ENCODE data around the gene TWF2. TPM values are rescaled to one million over a fixed set of nuclear protein-coding genes. Genes with fewer than 3 reads are reported as not detected.

The TWF2 gene
- total and polyA plus RNA-seq, 9 donors: 22.0 to 36.6 (median 29.2) TPM

DNA sequence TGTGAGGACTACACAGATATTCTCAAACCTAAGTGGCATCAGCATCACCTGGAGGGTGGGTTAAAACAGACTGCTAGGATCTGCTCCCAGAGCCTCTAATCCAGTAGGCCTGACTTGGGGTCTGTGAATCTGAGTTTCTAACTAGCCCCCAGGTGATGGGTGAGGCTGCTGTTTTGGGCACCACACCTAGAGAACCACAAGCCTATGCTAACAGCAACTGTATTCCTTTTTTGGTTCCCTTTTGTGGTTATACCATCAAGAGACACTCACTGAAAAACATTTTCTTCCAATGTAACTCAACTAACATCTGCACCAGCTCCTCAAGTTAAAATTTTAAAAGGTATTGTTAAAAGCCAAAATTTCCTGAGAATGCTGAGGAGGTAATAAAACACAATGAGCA lies 23.5 kb upstream of the TWF2 start:
- Histone ChIP-seq H3K36me3 (ENCODE audit: control insufficient read depth, insufficient read depth, low read length) (peaks cover 78% of the 10 kb centered on the region), H3K4me3 (ENCODE audit: low read length) (no peak overlapping the region), H3K27me3 (ENCODE audit: control insufficient read depth, insufficient read depth, low read length) (no peaks in the 10 kb centered on the region), H3K27ac (ENCODE audit: low read length) (no peak overlapping the region), H3K4me1 (ENCODE audit: control insufficient read depth, insufficient read depth, low read length) (no peaks in the 10 kb centered on the region), H3K9me3 (replicated peaks; ENCODE audit: control insufficient read depth, low read depth, low read length) (no peaks in the 10 kb centered on the region)
- DNase-seq: no peak

DNA sequence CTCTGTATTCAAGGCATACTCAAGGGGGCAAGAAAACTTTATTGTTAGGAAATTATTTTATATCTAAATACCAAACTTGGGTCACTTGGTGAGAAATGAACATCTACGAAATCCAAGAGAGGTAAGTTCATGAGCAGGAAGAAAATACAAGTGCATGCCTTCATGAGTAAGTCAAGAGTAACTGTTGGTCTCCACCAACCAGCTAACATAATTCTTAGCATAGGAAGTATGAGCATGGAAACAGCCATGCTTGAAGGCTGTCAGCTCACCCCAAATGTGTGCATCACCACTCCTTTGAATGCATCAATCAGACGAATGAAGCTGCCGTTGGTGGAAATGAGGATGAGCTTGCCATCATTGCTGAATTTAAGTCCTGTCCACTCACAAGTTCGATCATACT lies 20.5 kb upstream of the TWF2 start:
- Histone ChIP-seq H3K36me3 (ENCODE audit: control insufficient read depth, insufficient read depth, low read length) (peaks cover 86% of the 10 kb centered on the region), H3K27me3 (ENCODE audit: control insufficient read depth, insufficient read depth, low read length) (no peaks in the 10 kb centered on the region), H3K9me3 (replicated peaks; ENCODE audit: control insufficient read depth, low read depth, low read length) (no peaks in the 10 kb centered on the region), H3K27ac (ENCODE audit: low read length) (no peak overlapping the region), H3K4me3 (ENCODE audit: low read length) (no peak overlapping the region), H3K4me1 (ENCODE audit: control insufficient read depth, insufficient read depth, low read length) (no peaks in the 10 kb centered on the region)
- WGBS (ENCODE audit: insufficient coverage): 100% methylated on average over 1 of the region's 4 CpGs
- no peak for DNase-seq

- no peak for DNase-seq
- Histone ChIP-seq H3K4me3 (ENCODE audit: low read length) (no peak overlapping the region), H3K27me3 (ENCODE audit: control insufficient read depth, insufficient read depth, low read length) (no peaks in the 10 kb centered on the region), H3K4me1 (ENCODE audit: control insufficient read depth, insufficient read depth, low read length) (no peaks in the 10 kb centered on the region), H3K9me3 (replicated peaks; ENCODE audit: control insufficient read depth, low read depth, low read length) (no peaks in the 10 kb centered on the region), H3K27ac (ENCODE audit: low read length) (no peak overlapping the region), H3K36me3 (ENCODE audit: control insufficient read depth, insufficient read depth, low read length) (peaks cover 86% of the 10 kb centered on the region)
- WGBS (ENCODE audit: insufficient coverage): no CpG with 5 or more reads among the region's 1 CpG
Measured at GRCh38 chr3:52259035-52259434, 20.1 kb upstream of the TWF2 start.

DNA sequence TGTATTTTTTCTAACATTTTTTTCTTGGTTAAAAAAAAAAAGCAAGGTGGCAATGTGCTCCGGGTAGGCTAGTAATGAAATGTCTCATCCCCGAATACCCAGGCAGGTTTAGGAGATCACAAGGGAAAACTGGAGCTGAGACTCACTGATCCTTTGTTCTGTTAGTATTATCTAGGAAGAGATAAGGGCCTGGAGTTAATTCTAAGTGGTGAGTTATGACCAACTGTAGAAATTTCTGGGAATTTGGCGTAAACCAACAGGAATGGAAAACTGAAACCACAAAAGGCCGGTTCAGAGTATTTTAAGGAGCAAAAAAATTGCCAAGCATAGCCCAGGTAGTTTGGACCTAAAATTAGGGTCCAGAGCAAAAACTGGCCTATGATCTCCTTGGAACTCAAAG lies 19.0 kb upstream of the TWF2 start:
- Histone ChIP-seq H3K9me3 (replicated peaks; ENCODE audit: control insufficient read depth, low read depth, low read length) (no peaks in the 10 kb centered on the region), H3K27ac (ENCODE audit: low read length) (no peak overlapping the region), H3K27me3 (ENCODE audit: control insufficient read depth, insufficient read depth, low read length) (no peaks in the 10 kb centered on the region), H3K4me1 (ENCODE audit: control insufficient read depth, insufficient read depth, low read length) (no peaks in the 10 kb centered on the region), H3K4me3 (ENCODE audit: low read length) (no peak overlapping the region), H3K36me3 (ENCODE audit: control insufficient read depth, insufficient read depth, low read length) (peaks cover 86% of the 10 kb centered on the region)
- 90% methylated on average over 4 of the region's 4 CpGs for WGBS (ENCODE audit: insufficient coverage)
- DNase-seq: no peak

- Histone ChIP-seq H3K4me3 (ENCODE audit: low read length) (no peak overlapping the region), H3K9me3 (replicated peaks; ENCODE audit: control insufficient read depth, low read depth, low read length) (no peaks in the 10 kb centered on the region), H3K27me3 (ENCODE audit: control insufficient read depth, insufficient read depth, low read length) (no peaks in the 10 kb centered on the region), H3K27ac (ENCODE audit: low read length) (no peak overlapping the region), H3K36me3 (ENCODE audit: control insufficient read depth, insufficient read depth, low read length) (peaks cover 85% of the 10 kb centered on the region), H3K4me1 (ENCODE audit: control insufficient read depth, insufficient read depth, low read length) (no peaks in the 10 kb centered on the region)
- no peak for DNase-seq
- WGBS (ENCODE audit: insufficient coverage): 79% methylated on average over 2 of the region's 4 CpGs
Measured at GRCh38 chr3:52256622-52257021, 17.7 kb upstream of the TWF2 start.

- DNase-seq: no peak
- Histone ChIP-seq H3K4me1 (ENCODE audit: control insufficient read depth, insufficient read depth, low read length) (no peaks in the 10 kb centered on the region), H3K4me3 (ENCODE audit: low read length) (no peak overlapping the region), H3K27me3 (ENCODE audit: control insufficient read depth, insufficient read depth, low read length) (no peaks in the 10 kb centered on the region), H3K36me3 (ENCODE audit: control insufficient read depth, insufficient read depth, low read length) (peaks cover 88% of the 10 kb centered on the region), H3K27ac (ENCODE audit: low read length) (no peak overlapping the region), H3K9me3 (replicated peaks; ENCODE audit: control insufficient read depth, low read depth, low read length) (no peaks in the 10 kb centered on the region)
- WGBS (ENCODE audit: insufficient coverage): no CpG with 5 or more reads among the region's 3 CpGs
Measured at GRCh38 chr3:52256159-52256558, 17.2 kb upstream of the TWF2 start.

DNA sequence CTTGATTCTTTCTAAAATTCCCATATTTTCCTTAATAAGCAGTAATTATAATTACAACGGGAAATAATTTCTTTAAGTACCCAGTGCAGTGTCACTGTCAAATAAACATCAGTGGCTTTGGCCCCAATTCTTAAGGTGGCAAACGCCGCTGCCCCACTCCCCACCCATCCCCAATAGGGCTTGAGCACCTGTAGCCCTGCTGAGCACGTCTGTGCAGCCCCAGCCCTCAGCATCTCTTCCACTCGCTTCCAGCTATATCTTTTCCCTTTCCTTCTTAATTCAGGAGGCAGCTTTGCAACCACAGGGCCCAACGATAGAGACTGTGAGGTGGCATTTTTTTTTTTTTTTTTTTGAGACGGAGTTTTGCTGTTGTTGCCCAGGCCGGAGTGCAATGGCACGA lies 15.7 kb upstream of the TWF2 start:
- Histone ChIP-seq H3K4me3 (ENCODE audit: low read length) (no peak overlapping the region), H3K9me3 (replicated peaks; ENCODE audit: control insufficient read depth, low read depth, low read length) (no peaks in the 10 kb centered on the region), H3K36me3 (ENCODE audit: control insufficient read depth, insufficient read depth, low read length) (peaks cover 92% of the 10 kb centered on the region), H3K27me3 (ENCODE audit: control insufficient read depth, insufficient read depth, low read length) (no peaks in the 10 kb centered on the region), H3K4me1 (ENCODE audit: control insufficient read depth, insufficient read depth, low read length) (no peaks in the 10 kb centered on the region), H3K27ac (ENCODE audit: low read length) (no peak overlapping the region)
- DNase-seq: no peak
- WGBS (ENCODE audit: insufficient coverage): 73% methylated on average over 3 of the region's 9 CpGs

DNA sequence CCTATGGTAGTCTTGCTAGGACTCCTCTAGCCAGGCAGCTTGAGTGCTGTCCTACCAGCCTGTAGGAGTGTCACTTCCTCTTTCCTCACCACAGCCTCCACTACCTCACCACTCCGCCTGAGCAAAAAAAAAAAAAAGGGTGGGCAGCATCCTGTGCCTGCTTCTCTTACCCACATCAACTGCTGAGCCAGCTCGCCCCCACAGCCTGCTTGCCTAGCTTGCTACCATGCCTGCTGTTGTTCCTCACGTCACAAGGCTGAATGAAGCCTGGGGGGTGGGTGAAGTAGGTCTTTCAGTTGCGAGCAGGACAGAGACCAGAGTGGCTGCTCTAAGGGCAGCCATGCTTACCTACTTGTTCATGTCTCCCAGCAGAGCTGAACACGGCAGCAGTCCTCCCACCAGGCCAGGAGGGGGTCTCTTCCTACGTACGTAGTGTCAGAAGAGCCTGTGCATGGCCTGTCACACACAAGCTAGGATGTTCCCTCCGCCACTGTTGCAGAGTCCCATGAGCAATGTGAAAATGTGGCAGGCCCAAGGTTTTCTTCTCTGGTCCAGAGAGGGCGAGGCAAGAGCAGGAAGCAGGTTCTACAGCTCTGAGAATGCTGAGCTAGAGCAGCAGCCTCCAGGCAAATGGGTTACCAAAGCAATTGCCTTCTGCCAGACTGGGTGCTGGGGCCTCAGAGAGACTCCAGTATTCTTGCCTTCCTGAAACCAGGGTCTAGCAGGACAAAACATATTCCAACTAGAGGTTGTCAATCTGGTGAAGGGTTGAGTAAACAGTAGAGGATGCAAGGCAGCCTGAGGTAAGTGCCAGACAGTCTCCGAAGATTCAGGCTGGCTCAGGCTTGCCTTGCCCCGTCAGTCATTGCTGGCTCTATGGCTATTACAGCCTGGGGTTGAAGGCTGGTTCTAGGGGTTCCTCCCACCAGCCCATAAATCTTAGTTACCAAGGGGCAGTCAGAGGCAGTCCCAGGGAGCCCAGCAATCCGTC lies 14.7 kb upstream of the TWF2 start:
- Histone ChIP-seq H3K4me1 (ENCODE audit: control insufficient read depth, insufficient read depth, low read length) (no peaks in the 10 kb centered on the region), H3K36me3 (ENCODE audit: control insufficient read depth, insufficient read depth, low read length) (peaks cover 92% of the 10 kb centered on the region), H3K9me3 (replicated peaks; ENCODE audit: control insufficient read depth, low read depth, low read length) (no peaks in the 10 kb centered on the region), H3K4me3 (ENCODE audit: low read length) (no peak overlapping the region), H3K27me3 (ENCODE audit: control insufficient read depth, insufficient read depth, low read length) (no peaks in the 10 kb centered on the region), H3K27ac (ENCODE audit: low read length) (peak overlapping the region; percentile 5)
- 72% methylated on average over 8 of the region's 12 CpGs for WGBS (ENCODE audit: insufficient coverage)
- DNase-seq: peak; percentile 73

GRCh38 chr3:52250122-52250521 lies 11.2 kb upstream of the TWF2 start:
- Histone ChIP-seq H3K4me1 (ENCODE audit: control insufficient read depth, insufficient read depth, low read length) (peaks cover 16% of the 10 kb centered on the region), H3K27me3 (ENCODE audit: control insufficient read depth, insufficient read depth, low read length) (no peaks in the 10 kb centered on the region), H3K9me3 (replicated peaks; ENCODE audit: control insufficient read depth, low read depth, low read length) (no peaks in the 10 kb centered on the region), H3K27ac (ENCODE audit: low read length) (no peak overlapping the region), H3K36me3 (ENCODE audit: control insufficient read depth, insufficient read depth, low read length) (peaks cover 66% of the 10 kb centered on the region), H3K4me3 (ENCODE audit: low read length) (no peak overlapping the region)
- DNase-seq: no peak
- 100% methylated on average over 1 of the region's 1 CpG for WGBS (ENCODE audit: insufficient coverage)

DNA sequence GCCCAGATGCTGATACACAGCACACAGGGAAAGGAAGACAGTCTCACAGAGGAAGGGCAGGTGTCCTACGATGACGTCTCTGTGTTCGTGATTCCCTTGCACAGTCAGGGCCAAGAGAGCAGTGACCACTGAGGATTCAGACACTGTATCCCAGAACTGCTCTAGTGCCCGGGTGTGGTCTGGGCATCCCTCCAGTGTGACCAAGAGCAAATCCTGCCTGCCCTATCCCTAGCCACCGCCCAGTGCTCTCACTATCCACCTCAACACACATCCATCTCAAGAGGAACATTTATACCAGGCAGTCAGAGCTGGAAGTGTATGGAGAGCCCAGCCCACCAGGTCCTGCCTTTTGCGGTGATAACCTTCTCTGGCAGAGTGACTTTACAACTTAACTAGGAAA lies 10.7 kb upstream of the TWF2 start:
- no peak overlapping the region for H3K27ac ChIP-seq (ENCODE audit: low read length)
- H3K27me3 ChIP-seq (ENCODE audit: control insufficient read depth, insufficient read depth, low read length): no peaks in the 10 kb centered on the region
- WGBS (ENCODE audit: insufficient coverage): 88% methylated on average over 6 of the region's 6 CpGs
- DNase-seq: no peak
- H3K4me3 ChIP-seq (ENCODE audit: low read length): no peak overlapping the region
- H3K9me3 ChIP-seq (replicated peaks; ENCODE audit: control insufficient read depth, low read depth, low read length): no peaks in the 10 kb centered on the region
- peaks cover 21% of the 10 kb centered on the region for H3K4me1 ChIP-seq (ENCODE audit: control insufficient read depth, insufficient read depth, low read length)
- peaks cover 64% of the 10 kb centered on the region for H3K36me3 ChIP-seq (ENCODE audit: control insufficient read depth, insufficient read depth, low read length)
